COR-L47 (cell line): ENCODE measurements around the gene TBC1D22B.
"Not testable (repeated sequence)": the region's sequence is repeated elsewhere in the genome, so short reads cannot be mapped to it uniquely, and the experiment has no call there.

Source experiments
- DNase-seq: peaks from one replicate; lab custom pipeline; 2025; lab: John Stamatoyannopoulos, UW

The TBC1D22B gene

DNA sequence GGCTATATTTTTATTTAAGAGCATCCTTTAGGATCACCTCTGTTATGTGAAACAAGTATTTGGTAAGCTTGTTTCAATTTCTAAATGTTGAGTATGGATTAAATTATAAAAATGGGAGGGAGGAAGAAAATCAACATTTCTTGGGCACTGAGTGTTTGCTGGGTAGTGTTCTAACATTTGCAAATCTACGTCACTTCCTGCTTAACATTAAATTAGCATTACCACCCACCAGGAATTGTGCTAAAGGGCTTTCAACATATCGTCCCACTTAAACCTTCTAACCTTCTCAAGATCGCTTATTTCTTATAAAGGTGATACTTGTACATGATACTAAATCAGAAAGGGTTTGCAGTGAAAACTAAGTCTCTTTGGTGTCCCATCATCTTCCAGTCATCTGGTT lies 8.3 kb downstream of the TBC1D22B start:
- no peak for DNase-seq

DNA sequence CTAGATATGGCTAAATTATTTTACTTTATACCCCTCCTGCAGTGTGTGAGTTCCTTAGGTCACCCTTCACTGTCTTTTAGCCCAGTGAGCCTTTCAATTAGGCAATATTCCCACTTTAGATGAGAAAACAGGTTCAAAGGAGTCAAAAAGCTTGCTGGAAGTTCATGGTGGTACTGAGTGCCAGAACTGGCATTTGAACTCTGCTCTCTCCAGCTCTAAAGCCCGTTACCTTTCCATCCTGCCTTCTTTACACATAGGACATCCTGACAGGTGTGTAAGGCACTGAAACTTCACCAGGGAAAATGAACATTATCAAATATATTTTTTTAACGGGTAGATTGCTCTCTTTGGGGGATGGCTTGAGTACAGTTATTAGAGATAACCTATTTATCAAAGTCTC lies 11.5 kb downstream of the TBC1D22B start:
- DNase-seq: no peak

DNA sequence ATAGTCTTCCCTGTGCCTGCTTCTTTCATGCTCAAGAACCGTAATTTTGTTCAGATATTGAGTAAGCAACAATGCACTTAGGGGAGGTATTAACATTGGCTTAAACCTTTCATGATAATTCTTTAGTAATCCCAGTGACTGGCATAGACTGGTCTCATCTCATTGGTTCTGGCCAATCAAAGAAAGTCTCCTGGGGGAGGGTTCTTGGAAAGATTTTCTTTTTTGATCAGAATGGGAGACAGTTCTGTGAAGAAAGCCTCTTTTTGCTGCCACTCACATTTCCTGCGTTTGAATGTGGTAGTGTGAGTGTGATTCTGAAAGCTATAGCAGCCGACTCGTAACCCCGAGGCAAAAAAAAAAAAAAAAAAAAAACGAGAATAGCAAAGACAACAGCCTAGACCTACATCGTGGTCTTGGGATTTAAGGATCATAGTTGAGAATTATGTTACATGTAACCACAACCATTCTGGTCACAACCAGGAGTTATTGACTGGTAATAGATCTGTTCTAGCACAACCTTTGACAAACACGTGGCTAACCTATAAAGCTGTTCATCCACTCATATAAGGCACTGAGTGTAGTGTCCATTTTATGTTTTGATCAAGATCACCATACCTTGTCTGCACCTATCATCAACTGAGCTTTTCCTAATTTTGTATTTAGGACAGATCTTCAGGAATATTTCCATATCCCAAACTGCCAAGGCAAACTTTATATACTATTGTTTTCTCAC lies 15.4 kb downstream of the TBC1D22B start:
- no peak for DNase-seq

DNA sequence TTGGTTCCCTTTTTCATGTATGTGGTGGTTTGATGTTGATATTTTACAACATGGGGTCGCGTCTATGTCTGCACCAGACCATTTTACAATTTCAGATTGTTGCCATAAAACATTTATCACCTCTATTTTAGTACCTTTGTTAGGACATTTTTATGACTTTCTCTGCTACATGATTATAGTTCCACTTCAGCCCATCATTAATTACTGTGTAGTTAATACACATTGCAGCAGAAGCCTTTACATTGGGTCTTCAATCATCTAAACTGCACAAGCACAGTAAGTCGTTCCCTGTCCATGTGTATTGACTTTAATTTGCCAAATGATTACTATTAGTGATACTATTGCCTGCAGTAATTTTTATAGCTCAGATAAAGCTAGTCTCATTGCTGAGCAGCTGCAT lies 16.1 kb downstream of the TBC1D22B start:
- DNase-seq: no peak

DNA sequence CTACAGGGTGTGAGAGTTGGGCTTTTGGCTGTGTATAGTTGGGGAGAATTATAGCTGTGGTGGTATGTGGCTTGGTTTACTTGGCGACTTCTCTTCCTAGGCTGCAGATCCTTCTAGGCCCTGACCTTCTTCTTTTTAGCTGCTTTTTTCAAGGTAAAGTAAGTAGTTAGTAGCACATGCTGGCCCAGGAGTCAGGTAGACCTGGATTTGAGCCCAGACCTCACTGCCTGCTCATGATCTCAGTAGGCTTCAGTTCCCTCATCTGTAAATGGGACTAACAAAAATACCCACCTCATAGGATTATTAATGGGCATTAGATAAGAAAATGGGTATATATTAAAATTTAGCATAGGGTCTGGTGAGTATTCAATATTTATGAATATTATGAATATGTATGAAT lies 17.8 kb downstream of the TBC1D22B start:
- no peak for DNase-seq

DNA sequence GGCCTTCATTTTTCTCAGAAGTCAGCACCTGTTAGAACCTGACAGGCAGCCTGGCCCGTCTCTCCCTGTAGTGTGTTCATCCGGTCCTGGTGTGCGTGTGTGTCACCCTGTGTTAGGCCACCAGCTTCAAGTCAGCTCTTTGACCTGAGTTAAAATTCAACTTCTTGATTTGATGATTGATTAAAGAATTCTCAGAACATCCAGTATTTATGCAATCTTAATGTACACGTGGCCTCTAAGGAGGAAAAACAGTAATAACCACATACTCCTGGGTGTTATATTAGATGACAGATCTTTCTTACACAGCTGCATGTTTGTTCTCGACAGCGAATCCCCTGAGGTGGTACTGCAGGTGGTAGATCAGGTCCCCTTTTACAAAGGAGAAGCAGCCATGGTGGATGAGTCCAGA lies 19.4 kb downstream of the TBC1D22B start:
- DNase-seq: no peak

DNA sequence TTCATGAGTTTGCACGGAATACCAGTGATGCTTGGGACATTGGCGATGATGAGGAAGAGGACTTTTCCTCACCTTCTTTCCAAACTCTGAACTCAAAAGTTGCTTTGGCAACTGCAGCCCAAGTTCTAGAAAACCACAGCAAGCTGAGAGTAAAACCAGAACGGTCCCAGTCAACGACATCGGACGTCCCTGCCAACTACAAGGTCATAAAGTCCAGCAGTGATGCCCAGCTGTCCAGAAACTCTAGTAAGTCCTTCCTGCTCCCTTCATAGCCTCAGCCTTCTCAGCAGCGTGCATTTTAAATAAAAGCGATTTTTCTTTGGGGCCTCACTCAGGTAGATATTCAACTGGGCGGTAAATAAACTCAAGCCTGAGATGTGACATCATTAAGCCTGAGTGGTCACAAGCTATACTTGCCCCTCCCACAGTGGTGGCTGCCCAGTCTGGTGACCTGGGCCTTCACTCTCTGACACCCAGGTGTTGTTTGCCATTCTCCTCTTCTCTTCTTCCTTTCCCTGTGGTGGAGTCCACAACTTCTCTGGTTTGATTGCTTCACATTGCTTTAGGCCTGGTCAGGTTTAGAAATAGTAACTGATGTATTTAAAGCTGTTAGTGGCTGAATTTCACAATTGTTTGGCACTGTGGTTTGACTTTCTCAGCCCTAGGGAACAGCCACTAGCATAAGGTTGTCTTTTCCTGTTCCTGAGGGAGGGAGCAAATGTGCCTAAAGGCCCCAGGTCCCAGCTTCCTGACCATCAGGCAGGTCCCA lies 22.0 kb downstream of the TBC1D22B start:
- no peak for DNase-seq

DNA sequence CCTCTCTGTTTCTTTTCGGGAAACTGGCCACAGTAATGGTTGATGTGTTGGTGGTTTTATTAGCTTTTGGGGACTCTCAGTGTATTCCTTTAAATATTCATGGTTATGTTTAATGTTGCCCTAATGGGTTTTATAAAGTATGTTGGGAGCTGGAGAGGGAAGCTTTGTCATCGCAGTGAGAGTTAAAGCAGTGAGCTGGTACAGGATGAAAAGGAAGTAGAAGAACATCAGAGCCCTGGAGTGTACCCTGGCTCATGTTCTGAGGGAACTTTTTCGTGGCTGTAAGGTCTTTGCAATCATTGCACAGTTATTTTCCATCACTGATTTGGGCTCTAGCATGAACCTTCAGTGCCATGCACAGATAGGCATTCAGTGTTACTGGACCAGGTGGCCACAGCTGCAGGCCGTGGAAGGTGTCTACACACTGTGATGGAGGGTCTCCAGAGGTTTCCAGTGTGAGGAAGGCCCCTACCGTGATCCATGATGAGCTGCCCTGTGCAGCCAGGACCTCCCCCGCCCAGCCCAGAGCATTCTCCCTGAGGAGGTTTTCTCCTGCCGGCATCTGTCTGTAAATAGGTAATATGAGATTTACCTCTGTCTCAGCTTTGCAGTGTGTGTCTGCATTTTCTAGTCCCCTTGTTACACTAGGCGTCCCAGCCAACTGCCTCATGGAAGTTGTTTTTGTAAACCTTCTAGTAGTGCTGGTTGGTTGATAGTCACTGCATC lies 22.8 kb downstream of the TBC1D22B start:
- no peak for DNase-seq

DNA sequence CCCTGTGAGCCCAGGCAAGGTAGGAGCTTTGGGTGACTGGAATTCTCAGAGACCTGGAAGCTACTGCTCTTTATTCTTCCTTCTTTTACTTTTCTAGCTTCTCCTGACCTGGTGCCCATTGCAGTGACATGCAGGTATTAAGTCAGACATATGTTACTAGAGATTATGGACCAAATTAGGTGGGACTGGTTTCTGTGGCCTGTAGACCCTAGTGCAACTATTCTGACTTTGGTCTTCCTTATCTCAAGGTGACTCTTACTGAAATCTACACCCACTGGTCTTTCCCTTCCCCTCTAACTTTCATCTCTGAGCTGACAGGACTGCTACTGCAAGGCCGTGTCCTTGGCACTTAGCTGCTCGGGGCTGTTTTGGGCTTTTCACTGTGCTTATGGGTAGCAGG lies 24.8 kb downstream of the TBC1D22B start:
- no peak for DNase-seq

DNA sequence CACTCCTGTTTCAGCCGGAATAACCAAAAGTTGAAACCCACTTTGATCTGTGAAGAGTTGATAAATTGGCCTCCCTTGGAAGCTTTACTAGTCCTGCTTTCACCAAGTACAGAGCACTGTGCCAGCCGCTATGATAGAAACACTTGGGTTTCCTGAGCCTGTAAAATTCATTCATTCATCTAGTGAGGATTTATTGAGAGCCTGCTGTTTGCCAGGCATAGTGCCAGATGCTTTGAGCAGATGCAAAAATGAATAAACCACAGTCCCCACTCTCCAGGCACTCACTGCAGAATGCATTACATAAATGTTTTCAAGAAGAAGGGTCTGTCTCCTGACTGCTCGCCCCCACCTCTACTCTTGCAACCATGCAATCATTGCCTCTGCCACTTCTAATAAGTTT lies 25.7 kb downstream of the TBC1D22B start:
- no peak for DNase-seq

DNA sequence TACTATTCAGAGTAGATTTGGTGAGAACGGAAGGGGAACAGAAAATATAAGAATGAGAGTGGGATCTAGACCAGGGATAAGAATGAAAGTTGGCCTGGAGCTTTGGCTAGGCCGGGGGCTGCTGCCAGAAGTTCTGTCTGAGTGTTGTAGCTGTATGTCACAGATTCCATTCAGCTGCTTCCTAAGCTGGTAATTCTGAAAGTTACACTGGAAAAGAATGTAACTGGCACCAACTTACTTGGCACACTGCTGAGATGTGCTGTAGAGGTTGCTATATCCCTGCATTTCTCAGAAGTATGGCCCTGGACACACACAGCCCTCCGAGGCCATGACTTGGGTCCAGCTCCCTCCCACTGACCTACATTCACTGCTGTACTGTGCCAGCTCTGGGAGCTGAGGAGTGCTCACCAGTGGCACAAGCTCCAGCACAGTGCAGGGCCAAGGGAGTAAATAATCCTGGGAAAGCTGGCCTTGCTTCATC lies 26.1 kb downstream of the TBC1D22B start:
- no peak for DNase-seq

DNA sequence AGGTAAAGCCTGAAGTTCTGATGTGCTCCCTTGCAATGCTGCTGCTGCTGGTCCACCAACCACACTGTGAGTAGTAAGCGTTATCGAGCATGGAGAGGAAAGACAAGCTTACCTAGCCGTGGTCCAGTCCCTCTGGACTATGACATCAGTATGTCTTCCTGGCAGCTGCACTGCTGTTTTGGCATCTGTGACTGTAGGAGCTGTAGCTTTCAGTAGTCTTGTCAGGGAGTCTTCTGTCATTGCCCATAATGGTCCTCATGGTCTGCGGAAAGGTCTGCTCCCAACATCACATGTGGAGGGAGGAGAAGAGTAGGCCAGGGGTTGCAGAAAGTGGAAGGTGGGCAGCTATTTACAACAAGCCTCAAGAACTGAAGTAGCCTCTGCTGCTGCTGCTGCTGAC lies 27.2 kb downstream of the TBC1D22B start:
- DNase-seq: no peak

DNA sequence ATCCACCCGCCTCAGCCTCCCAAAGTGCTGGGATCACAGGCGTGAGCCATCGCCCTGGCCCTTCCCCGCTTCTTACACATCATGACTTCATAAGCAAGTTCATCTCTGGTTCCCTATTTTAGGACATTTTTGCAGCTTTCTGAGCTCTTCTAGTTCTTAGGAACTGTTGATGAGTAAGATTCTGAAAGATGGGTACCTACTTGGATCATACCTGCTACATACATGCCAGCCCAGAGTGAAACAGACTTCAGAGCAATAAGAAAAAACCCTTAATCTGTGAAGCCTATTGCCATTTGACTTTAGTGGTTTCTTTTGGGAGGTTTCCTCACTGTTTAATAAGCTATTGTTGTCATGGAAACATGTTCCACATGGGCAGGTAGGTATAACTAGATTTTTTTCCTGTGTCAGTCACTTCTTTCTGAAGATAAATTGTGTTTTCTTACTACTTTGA lies 28.3 kb downstream of the TBC1D22B start:
- DNase-seq: no peak

DNA sequence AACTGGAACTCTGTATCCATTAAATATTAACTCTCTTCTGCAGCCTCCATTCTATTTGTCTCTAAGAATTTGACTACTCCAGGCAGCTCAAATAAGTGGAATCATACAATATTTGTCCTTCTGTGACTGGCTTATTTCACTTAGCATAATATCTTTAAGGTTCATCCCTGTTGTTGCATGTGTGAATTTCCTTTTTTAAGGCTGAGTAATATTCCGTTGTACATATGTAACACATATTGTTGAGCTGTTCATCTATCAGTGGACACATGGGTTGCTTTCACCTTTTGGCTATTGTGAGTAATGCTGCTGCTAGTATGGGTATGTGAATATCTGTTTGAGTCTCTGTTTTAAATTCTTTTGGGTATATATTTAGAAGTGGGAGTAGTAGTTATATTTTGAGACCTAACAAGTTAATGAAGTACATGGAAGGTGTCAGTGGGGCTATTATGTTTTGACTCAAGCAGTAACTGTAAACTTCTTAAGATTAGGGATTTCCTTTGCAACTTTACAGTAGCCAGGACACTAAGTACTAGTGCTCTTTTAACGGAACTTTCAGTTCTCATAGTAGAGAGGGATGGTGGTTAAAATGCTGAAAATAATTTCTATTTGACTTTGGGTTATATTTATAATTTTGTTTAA lies 30.1 kb downstream of the TBC1D22B start:
- no peak for DNase-seq

DNA sequence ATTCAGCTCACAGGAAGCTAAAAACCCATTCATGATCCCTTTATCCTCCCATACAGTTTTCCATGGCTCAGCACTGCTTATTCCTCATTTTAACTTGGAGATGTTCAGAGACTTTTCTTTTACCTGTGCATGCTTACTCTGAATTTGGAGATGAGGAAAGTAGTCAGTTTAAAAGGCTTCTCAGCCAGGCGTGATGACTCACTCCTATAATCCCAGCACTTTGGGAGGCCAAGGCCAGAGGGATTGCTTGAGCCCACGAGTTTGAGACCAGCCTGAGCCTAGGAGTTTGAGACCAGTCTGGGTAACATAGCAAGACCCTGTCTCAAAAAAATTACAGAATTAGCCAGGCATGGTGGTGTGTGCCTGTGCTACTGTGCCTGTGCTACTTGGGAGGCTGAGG lies 30.7 kb downstream of the TBC1D22B start:
- no peak for DNase-seq

DNA sequence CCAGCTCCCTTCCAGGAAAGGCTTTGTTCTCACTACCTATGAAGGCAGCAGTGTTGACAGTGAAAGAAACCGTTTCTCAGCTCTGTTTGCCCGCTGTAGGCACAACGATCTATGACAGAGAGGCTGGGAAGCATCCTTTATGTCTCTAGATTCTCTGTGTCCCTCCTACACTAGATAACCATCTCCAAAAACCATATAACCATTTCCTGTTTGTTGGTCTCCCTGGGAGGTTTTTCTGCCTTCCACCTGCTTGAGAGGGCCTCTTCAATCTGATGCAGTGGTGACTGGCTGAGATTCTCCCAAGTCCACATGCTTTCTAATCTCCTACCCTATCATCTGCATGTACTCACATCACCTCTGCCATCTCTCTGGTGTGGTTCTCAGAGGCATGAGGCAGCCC lies 32.4 kb downstream of the TBC1D22B start:
- no peak for DNase-seq

DNA sequence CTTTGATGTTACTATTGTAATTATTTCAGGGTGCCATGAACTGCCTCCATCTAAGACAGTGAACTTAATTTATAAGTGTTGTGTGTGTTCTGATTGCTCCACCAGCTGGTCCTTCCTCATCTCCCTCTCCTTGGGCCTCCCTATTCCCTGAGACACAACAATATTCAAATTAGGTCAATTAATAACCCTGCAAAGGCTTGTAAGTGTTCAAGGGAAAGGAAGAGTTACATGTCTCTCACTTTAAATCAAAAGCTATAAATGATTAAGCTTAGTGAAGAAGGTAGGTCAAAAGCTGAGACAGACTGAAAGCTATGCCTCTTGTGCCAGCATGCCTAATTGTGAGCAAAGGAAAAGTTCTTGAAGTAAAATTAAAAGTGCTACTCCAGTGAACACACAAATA lies 35.9 kb downstream of the TBC1D22B start:
- no peak for DNase-seq

DNA sequence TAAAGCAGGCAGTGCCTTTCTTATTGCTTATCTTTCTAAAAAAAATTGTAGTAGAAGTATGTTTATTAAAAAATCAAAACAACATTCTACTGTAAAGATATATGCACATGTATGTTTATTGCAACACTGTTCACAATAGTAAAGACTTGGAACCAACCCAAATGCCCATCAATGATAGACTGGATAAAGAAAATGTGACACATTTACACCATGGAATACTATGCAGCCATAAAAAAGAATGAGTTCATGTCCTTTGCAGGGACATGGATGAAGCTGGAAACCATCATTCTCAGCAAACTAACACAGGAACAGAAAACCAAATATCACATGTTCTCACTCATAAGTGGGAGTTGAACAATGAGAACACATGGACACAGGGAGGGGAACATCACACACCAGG lies 40.1 kb downstream of the TBC1D22B start:
- not testable (repeated sequence) for DNase-seq

DNA sequence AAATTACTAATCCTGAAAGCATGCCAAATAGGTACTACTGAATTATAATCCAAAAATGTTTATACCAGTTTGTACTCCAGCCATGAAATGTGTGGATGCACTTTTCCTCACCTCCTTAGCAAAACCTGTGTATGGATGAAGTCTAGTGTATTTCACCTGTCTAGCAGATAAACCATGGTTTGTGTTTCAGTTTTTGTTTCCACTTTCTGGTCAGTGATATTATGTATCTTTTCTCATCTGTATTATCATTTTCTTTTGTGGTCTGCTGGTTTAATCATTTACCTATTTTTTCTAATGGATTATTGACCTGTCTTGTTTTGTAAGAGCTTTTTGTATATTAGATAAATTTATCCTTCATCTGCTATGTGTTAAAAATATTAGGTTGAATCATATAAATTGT lies 41.4 kb downstream of the TBC1D22B start:
- DNase-seq: no peak

DNA sequence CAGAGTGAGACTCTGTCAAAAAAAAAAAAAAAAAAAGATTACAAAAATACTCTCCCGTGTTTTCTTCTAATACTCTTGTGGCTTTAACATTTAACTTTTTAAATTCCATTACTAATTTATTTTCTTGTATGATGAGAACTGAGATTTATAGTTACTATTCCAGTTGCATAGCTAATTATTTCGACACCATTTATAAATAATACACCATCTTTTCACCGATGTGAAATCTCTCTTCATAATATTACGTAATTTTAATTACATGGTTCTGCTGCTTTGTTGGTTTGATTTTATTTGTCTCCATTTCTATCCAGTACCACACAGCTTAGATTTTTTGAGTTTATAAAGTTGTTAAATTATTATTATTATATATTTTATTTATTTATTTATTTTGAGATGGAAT lies 42.4 kb downstream of the TBC1D22B start:
- no peak for DNase-seq

DNA sequence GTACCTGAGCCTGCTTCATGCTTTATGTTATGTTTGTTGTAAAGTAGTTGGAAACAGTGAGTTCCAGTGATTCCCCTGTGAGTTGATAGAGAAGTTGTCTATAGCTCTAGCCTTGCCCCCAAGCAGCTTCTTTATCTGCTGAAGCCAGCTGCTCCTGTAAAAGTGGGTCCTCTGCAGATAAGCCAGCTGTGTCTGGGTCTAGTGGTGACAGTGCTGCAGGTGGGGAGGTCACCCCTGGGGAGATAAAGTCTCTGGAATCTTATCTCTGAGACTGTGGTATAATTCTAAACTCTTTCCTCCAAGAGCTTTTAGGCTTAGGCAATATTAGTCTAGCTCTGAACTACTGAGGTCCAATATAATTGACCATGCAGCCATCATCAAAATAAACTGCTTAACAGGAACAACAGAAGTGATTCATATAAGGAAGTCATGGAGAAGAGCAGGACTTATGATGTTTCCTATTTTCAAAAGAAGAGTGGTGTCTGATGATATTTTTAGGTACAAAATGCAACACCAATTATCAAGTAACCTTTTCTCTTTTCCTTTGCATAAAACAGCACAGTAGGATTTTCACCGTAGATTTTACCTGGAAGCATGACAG lies 44.6 kb downstream of the TBC1D22B start:
- no peak for DNase-seq

DNA sequence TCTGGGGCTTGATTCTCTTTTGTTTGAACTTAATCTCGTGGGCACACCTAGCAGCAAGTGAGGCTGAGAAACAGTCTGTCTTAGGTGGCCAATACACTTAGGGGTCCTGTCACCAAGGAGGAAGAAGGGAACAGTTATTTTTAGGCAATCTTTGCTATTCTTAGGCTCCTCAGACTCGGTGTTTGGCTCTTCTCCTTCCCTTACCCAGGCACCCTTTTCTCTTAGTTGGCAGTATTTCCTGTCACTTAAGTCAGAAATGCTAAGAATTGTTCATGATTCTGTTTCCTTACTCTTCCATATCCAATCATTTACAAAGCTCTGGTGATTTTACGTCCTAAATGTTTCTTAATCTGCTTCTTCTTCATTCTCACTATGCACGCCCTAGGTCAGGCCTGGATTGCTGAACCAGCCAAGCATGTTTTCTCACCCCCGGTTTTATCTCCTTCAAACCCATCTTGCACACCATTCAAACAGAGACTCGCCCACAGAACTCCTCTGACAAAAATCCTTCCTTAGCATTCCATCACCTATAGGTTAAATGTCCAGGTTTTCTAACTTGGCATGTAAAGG lies 45.6 kb downstream of the TBC1D22B start:
- no peak for DNase-seq
